ENCODE results near the gene FAM228B.
"Not testable (repeated sequence)": the region's sequence is repeated elsewhere in the genome, so short reads cannot be mapped to it uniquely, and the experiment has no call there.

FAM228B gene

GRCh38 chr2:24104110-24104650, 19.1 kb upstream of the FAM228B start:
- no peak for DNase-seq

DNA sequence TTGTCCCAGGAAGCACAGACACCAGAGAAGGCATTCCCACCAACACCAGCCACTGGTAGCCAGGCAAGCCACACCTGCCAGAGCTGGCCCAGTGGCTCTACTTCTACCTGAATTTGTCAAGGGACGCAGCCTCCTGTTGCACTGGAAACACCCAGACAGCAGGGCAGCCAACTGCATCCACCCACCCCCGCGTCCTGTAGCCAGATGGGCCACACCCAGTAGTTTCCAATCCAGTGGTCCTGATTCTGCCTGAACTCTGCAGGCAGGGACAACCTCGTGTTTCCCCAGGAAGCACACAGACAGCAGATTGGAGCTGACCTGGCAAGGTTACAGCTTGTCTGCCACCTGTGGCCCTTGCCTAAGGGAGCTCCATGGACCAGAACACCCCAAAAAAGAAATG, 18.4 kb upstream of the FAM228B start:
- no peak for DNase-seq

DNA sequence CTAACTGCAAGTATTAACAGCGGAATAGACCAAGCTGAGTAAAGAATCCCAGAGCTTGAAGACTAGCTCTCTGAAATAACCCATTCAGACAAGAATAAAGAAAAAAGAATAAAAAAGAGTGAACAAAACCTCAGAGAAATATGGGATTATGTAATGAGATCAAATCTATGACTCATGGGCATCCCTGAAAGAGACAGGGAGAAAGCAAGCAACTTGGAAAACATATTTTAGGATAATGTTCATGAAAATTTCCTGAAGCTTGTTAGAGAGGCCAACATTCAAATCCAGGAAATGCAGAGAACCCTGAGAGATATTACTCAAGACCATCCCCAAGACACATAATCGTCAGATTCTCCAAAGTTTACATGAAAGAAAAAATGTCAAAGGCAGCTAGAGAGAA, 17.5 kb upstream of the FAM228B start:
- no peak for DNase-seq

- DNase-seq: no peak
These were observed 16.5 kb upstream of the FAM228B start for GRCh38 chr2:24106786-24107185.

DNA sequence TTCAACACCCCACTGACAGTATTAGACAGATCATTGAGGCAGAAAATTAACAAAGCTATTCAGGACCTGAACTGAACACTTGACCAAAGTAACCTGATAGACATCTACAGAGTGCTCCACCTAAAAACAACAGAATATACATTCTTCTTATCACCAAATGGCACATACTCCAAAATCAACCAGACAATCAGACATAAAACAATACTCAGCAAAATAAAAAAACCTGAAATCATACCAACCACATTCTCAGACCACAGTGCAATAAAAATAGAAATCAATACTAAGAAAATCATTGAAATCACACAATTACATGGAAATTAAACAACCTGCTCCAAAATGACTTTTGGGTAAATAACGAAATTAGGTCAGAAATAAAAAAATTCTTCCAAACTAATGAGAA, 15.9 kb upstream of the FAM228B start:
- no peak for DNase-seq

GRCh38 chr2:24109431-24109830, 13.8 kb upstream of the FAM228B start:
- not testable (repeated sequence) for DNase-seq

DNA sequence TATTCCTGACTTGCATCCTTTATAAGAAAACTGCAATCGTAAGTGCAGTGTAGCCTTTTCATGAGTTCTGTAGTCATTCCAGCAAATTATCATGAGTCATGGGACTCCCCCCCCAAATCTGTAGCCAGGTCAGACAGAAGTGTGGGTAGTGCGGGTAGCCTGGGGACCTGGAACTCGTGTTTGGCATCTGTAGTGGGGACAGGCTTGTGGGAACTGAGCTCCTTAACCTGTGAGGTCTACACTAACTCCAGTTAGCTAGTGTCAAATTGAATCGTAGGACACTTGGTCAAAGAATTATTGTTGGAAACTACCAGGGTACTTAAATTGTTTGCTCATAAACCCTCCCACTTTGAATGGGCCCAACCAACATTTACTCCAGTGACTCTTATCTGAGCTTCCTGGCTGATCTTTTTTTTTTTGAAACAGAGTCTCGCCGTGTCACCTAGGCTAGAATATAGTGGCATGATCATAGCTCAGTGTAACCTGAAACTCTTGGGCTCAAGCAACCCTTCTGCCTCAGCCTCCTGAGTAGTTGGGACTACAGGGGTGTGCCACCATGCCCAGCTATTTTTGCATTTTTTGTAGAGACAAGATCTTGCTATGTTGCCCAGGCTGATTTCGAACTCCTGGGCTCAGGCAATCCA, 12.5 kb upstream of the FAM228B start:
- no peak for DNase-seq

DNA sequence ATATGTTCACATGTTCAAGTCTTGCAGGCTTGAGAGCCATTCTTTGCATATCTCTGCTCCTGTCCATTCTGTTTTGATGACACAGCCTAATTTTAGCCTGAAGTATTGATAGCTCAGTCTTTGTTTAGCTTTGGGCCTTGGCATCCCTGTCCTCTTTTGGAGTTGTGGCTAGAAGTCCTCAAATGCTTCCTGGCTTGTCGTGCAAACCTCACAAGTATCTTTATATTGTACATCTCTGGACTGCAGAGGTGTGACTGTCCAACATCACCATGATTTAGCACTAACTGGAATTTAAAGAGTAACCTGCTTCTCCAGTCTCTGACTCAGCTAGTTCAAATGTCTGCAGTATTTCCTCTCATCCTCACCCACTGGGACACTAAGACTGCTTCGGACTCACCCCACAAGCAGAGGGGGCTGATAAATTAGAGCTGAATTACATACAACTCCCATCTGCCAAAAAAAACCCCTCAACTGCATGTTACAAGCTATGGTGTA, 11.8 kb upstream of the FAM228B start:
- DNase-seq: no peak

DNA sequence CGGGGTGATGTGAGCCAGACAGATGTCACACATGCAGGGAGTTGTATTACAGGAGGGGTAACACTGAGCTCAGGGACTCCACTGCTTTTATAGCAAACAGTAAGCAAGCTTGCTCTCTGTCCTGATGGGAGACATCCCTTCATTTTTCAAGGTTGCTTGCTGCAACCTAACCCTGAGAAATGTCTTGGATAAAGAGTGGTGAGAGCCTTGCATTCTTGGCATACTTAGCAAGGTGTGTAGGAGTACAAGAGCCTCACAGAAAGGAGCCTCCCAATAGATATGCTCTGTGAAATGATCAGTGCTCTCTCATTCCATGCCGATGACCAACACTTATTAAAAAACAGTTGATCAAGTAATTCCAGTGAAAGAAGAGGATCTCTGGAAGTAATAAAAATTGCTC, 8.2 kb upstream of the FAM228B start:
- DNase-seq: no peak

GRCh38 chr2:24117902-24118301, 5.4 kb upstream of the FAM228B start:
- no peak for DNase-seq

- DNase-seq: no peak
These were observed 2.2 kb upstream of the FAM228B start for GRCh38 chr2:24121066-24121465.

DNA sequence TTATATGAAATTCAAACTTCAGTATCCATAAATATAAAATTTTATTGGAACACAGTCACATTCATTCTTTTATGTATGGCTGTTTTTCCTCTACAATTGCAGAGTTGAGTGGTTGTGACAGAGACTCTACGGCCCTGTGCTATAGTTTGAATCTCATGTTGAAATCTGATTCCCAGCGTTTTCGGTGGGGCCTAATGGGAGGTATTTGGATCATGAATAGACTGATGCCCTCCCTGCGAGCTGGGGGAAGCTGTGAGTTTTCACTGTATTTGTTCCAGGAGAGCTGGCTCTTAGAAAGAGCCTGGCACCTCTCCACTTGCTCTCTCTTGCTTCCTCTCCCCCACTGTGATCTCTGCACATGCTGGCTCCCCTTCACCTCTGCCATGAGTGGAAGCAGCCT, 1.8 kb upstream of the FAM228B start:
- no peak for DNase-seq

- DNase-seq: peak; percentile 28
These were observed 689 bp upstream of the FAM228B start for GRCh38 chr2:24122366-24123194.

- no peak for DNase-seq
These were observed 782 bp downstream of the FAM228B start for GRCh38 chr2:24123922-24124580.

GRCh38 chr2:24125956-24126355, 2.7 kb downstream of the FAM228B start:
- DNase-seq: no peak

DNA sequence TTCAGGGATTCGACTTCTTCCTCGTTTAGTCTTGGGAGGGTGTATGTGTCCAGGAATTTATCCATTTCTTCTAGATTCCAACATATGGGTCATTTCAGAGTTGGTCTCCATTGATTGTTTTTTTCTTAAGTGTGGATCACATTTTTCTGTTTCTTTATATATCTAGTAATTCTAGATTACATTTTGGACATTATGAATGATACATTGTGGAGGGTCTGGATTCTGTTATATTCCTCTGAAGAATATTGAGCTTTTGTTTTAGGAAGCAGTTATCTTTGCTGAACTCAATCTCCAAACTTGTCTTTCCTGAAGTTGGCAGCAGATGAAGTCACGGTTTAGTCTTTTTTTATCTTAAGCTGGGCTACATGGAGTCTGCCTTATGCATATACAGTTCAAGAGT, 9.3 kb downstream of the FAM228B start:
- no peak for DNase-seq

DNA sequence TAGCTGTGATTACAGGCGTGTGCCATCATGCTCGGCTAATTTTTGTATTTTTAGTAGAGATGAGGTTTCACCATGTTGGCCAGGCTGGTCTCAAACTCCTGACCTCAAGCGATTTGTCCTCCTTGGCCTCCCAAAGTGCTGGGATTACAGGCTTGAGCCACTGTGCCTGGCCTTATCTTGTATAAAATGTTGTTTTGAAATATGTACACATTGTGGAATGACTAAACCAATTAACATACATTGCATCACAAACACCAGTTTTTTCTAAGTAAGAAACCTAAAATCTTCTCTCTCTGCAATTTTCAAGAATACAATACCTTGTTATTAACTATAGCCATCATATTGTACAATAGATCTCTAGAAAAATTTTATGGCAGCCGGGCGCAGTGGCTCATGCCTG, 17.0 kb downstream of the FAM228B start:
- DNase-seq: not testable (repeated sequence)

DNA sequence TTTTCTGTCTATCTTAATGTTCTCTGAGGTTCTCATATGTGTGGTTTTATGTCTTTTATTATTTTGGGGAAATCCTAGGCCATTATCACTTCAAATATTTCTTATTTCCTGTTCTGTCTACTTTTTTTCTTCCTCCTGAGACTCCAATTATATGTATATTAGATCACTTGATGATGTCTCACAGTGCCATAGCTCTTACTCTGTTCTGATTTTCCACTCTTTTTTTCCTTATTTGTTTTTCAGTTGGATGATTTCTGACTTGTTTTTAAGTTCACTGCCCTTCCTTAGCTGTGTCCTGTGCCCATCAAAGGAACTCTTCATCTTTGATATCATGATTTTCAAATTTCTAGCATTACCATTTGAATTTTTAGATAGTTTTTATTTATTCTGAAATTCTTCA, 24.1 kb downstream of the FAM228B start:
- DNase-seq: no peak

GRCh38 chr2:24152413-24153197, 29.3 kb downstream of the FAM228B start:
- DNase-seq: no peak

- no peak for DNase-seq
These were observed 30.2 kb downstream of the FAM228B start for GRCh38 chr2:24153478-24153877.

DNA sequence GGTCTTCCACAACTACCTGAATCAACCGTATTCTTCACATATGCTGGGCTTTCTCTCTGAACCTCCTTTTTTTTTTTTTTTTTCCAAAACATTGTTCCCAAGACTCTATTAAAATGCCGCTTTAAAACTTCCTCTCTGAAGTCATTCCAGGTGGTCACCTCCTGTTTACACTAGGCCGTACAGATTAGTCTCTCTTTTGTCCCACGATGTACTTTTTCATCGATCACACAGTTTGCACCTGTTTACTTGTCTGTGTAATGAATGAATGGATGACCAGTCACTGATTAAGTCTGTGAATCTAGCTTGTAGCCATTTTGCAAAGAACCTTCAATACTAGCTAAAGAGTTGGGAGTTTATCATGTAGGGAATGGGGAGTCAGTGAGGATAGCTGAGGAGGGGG, 34.9 kb downstream of the FAM228B start:
- DNase-seq: no peak

DNA sequence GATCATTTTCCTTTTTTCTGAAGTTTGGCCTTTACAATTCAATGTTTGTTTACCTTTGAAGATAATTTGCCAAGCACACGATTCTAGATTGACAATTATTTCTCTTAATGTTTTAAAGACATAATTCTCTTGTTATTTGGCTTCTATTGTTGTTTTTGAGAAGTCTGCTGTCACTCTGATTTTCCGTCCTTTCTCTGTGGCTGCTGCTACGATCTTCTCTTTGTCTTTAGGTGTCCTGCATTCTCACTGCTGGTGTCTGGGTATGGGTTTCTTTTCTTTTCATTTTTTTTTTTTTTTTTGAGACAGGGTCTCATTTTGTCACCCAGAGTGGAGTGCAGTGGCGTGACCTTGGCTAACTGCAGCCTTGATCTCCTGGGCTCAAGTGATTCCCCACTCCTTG, 36.4 kb downstream of the FAM228B start:
- DNase-seq: no peak

GRCh38 chr2:24160761-24161160, 37.5 kb downstream of the FAM228B start:
- DNase-seq: no peak
